AG04450 (cell line): Measurements from ENCODE around the gene PARD3. TPM values are rescaled to one million over a fixed set of nuclear protein-coding genes. Genes with fewer than 3 reads are reported as not detected.

Experiments
- CTCF ChIA-PET: fragments of 300-600, 350-600 bp; formaldehyde crosslinking; extraction: SDS; loops from one replicate; lab custom pipeline; 2022; ENCODE audit warnings: antibody characterized with exemption, inconsistent platforms; lab: Charles Lee
- POLR2A ChIA-PET: fragments of 350-600 bp; formaldehyde crosslinking; extraction: SDS; loops from one replicate; lab custom pipeline; 2021; ENCODE audit warnings: antibody characterized with exemption, inconsistent platforms; lab: Yijun Ruan, JAX
- DNase-seq: peaks from one replicate; pipeline ENCODE4 v3.0.0-alpha.2; 2011; ENCODE audit warnings: low read depth, low spot score
- H3K27ac ChIP-seq: one replicate; pipeline ENCODE4 v1.5.1; 2012; ENCODE audit warnings: low read depth, low read length, control low read depth
- H3K27me3 ChIP-seq: one replicate; pipeline ENCODE4 v1.6.0; 2012; ENCODE audit warnings: low read length; ENCODE audit not compliant: control insufficient read depth, insufficient read depth
- H3K4me3 ChIP-seq: 2 replicates; pipeline ENCODE4 v1.5.1; 2011; ENCODE audit warnings: mild to moderate bottlenecking, low read depth, low read length, control low read depth
- H3K9me3 ChIP-seq: 2 replicates; pipeline ENCODE4 v1.5.1; 2012; ENCODE audit warnings: low read length; ENCODE audit not compliant: control insufficient read depth, insufficient read depth
- polyA plus RNA-seq: library from polyadenylated mRNA; depleted of rRNA; stranded (reverse); fragments of >200 nt; gene quantifications from 2 replicates; pipeline ENCODE4 v1.2.3, GENCODE V29; 2011
- TF ChIP-seq, protein P1 (sequence below): IDR thresholded peaks from 2 replicates; pipeline ENCODE4 v1.5.1; 2011; ENCODE audit warnings: low read depth, low read length, control low read depth, inconsistent platforms

PARD3 gene
- polyA plus RNA-seq, 1 experiment, result 43.1 TPM

DNA sequence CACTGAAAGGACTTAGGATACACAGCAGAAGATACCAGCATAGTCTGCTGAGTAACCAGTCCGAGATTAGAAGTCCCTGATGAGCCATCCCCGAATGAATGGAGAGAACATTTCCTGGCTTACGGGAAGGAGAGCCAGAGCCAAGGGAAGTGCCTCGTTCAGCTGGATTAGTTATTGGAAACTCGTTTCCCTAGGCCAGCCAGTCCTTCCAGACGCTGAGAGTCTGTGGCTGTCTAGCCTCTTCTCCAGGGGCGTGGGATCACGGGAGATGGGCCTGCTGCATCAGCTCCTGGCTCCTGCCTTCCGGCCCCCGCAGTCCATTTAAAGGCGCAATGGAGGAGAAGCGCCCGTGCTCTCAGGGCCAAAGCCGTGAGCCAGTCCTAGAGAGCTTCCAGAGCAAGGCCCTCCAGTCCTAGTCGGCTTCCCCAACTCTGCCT, 712.8 kb downstream of the PARD3 start:
- TF ChIP-seq, protein P1, sequence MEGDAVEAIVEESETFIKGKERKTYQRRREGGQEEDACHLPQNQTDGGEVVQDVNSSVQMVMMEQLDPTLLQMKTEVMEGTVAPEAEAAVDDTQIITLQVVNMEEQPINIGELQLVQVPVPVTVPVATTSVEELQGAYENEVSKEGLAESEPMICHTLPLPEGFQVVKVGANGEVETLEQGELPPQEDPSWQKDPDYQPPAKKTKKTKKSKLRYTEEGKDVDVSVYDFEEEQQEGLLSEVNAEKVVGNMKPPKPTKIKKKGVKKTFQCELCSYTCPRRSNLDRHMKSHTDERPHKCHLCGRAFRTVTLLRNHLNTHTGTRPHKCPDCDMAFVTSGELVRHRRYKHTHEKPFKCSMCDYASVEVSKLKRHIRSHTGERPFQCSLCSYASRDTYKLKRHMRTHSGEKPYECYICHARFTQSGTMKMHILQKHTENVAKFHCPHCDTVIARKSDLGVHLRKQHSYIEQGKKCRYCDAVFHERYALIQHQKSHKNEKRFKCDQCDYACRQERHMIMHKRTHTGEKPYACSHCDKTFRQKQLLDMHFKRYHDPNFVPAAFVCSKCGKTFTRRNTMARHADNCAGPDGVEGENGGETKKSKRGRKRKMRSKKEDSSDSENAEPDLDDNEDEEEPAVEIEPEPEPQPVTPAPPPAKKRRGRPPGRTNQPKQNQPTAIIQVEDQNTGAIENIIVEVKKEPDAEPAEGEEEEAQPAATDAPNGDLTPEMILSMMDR, result no peak
- Histone ChIP-seq H3K9me3 (peaks cover 4% of the 10 kb centered on the region; the same call in 1 of the 2 replicates), H3K4me3 (0 out of 2 replicates have a peak overlapping the region, but pooled peaks have one; percentile 1), H3K27ac (peak overlapping the region; percentile 90), H3K27me3 (no peaks in the 10 kb centered on the region)
- POLR2A ChIA-PET, result interaction anchor here (0.6 to 1.4 kb wide), 4 partner anchors 84 to 690 kb away, joined by 3 to 7 read pairs (median 4); no protein-coding TSS in a partner anchor
- CTCF ChIA-PET, result interaction anchor here (0.6 to 1.1 kb wide), 2 partner anchors 44 to 769 kb away, joined by 3 read pairs; no protein-coding TSS in a partner anchor
- no peak for DNase-seq

DNA sequence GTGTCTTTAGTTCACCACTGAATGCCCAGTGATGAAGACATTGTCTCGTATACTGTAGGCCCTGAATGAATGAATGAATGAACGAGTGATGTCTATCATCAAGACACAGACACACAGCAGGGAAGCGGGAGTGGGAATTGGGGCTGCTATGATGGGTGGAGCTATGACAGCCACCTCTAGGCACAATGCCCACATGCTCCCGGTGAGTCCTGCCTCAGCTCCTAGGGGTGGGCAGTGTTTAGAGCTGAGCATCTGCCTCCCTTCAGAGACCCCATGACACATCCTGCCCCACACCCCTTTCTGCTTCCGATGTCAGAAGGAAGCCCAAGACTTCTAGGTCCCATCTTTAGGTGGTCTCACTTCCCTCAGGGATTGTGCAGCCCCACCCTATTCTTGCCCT, 714.1 kb downstream of the PARD3 start:
- Histone ChIP-seq H3K4me3 (no peak overlapping the region), H3K9me3 (peaks cover 4% of the 10 kb centered on the region), H3K27me3 (no peaks in the 10 kb centered on the region), H3K27ac (no peak overlapping the region)
- CTCF ChIA-PET, result interaction anchor here (0.7 kb wide), 1 partner anchor 23 kb away, joined by 3 read pairs; no protein-coding TSS in a partner anchor
- POLR2A ChIA-PET, result no interaction called here
- TF ChIP-seq, protein P1, result no peak
- DNase-seq, result no peak

DNA sequence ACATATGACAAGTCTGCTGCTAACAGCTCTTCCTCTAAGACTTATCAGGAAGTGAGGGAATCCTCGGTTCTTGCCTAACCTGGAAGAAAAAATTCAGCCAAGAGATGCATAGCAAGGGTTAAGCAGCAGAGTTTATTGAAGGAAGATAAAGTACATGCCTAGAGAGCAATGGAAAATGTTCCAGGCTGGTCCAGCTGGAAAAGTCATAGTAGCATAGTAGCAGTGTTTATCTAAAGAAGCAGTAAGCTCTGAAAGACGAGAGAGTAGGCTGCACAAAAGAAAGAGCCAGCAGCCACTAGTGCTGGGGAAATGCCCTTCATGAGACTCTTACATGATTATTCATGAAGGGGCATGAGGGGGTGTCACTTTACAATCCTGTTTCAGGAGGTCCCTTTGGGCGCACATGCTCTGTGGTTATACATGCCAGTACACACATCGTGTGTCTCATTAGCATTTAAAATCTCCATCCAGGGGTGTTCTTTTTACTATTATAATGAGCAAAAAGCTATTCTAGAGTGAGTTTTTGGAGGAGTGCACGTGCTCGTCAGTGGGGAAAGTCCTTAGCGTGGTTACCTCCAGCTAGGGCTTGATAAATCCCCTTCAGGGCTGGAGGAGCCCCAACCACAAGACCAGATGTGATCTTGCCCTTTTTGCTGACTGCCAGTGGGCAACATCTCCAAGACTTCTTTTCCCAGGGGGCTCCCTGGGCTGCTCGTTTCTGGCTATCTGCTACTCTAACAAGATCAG, 716.1 kb downstream of the PARD3 start:
- TF ChIP-seq, protein P1, result no peak
- Histone ChIP-seq H3K4me3 (no peak overlapping the region), H3K9me3 (peaks cover 11% of the 10 kb centered on the region), H3K27me3 (no peaks in the 10 kb centered on the region), H3K27ac (no peak overlapping the region)
- no peak for DNase-seq
- ChIA-PET POLR2A (no interaction called here), CTCF (interaction anchor here (0.6 kb wide), 1 partner anchor 441 kb away, joined by 3 read pairs; no protein-coding TSS in a partner anchor)

DNA sequence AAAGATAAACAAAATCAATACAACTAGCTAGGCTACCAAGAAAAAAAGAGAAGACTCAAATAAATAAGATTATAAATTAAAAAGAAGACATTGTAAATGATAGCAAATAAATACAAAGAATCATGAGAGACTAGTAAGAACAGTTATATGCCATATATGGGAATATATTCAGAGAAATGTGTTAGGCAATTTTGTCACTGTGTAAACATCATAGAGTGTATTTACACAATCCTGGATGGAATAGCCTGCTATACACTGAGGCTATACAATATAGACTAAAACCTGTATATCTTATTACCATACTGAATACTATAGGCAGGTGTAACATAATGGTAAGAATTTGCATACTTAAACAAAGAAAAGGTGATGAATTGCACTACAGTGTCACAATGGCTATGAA, 717.4 kb downstream of the PARD3 start:
- DNase-seq, result no peak
- no peak overlapping the region for H3K27ac ChIP-seq
- TF ChIP-seq, protein P1, result no peak
- H3K9me3 ChIP-seq, result peaks cover 11% of the 10 kb centered on the region
- H3K4me3 ChIP-seq, result no peak overlapping the region
- CTCF ChIA-PET, result interaction anchor here (0.6 kb wide), 2 partner anchors 765 to 977 kb away, joined by 3 to 6 read pairs; no protein-coding TSS in a partner anchor
- H3K27me3 ChIP-seq, result no peaks in the 10 kb centered on the region
- POLR2A ChIA-PET, result no interaction called here

DNA sequence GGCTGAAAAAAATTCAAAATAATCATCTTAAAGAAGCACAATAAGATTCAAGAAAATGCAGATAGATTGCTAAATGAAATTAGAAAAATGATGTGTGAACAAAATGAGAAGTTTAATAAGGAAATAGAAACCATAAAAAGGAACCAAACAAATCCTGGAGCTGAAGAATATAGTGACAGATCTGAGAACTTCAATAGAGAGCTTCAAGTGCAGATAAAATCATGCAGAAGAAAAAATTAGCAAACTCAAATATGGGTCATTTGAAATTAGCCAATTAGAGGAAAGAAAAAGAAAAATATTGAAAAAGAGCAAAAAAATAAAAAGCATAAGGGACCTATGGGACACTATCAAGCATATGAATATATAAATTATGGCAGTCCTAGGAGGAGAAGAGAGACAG, 720.1 kb downstream of the PARD3 start:
- H3K9me3 ChIP-seq, result peaks cover 11% of the 10 kb centered on the region
- CTCF ChIA-PET, result no interaction called here
- no peak for DNase-seq
- H3K27ac ChIP-seq, result no peak overlapping the region
- POLR2A ChIA-PET, result no interaction called here
- no peak overlapping the region for H3K4me3 ChIP-seq
- no peaks in the 10 kb centered on the region for H3K27me3 ChIP-seq
- TF ChIP-seq, protein P1, result no peak
